Activated CD4-positive, alpha-beta T cell treated with anti-CD3 and anti-CD28 coated beads, Interleukin-2, Interleukin-6, amounts not matched to agents 100 ng/mL and 50 ng/mL, durations not matched to agents 16 hours and 8 hours (primary cell): Measurements from ENCODE around the gene LRTM2.

ENCODE experiments used
- DNase-seq: peaks from one replicate; pipeline ENCODE4 v3.0.0-alpha.2; 2020

Gene LRTM2

GRCh38 chr12:1830981-1831963 is 10.9 kb downstream of the LRTM2 start:
- no peak for DNase-seq

- no peak for DNase-seq
Observed at GRCh38 chr12:1832801-1833595, 12.6 kb downstream of the LRTM2 start.

GRCh38 chr12:1833596-1834028 is 13.2 kb downstream of the LRTM2 start:
- no peak for DNase-seq

GRCh38 chr12:1834186-1834925 is 14.0 kb downstream of the LRTM2 start:
- no peak for DNase-seq

- DNase-seq, result no peak
Observed at GRCh38 chr12:1835211-1836131, 15.1 kb downstream of the LRTM2 start.

- no peak for DNase-seq
Observed at GRCh38 chr12:1836241-1836803, 16.0 kb downstream of the LRTM2 start.

- DNase-seq, result no peak
Observed at GRCh38 chr12:1836854-1837421, 16.6 kb downstream of the LRTM2 start.

GRCh38 chr12:1837541-1838204 is 17.3 kb downstream of the LRTM2 start:
- DNase-seq, result no peak

- no peak for DNase-seq
Observed at GRCh38 chr12:1838205-1838993, 18.0 kb downstream of the LRTM2 start.

- no peak for DNase-seq
Observed at GRCh38 chr12:1838994-1839365, 18.6 kb downstream of the LRTM2 start.

- DNase-seq, result no peak
Observed at GRCh38 chr12:1839464-1839863, 19.1 kb downstream of the LRTM2 start.

- DNase-seq, result no peak
Observed at GRCh38 chr12:1839956-1840951, 19.9 kb downstream of the LRTM2 start.

GRCh38 chr12:1840981-1841425 is 20.6 kb downstream of the LRTM2 start:
- no peak for DNase-seq

GRCh38 chr12:1841586-1842182 is 21.3 kb downstream of the LRTM2 start:
- DNase-seq, result no peak

GRCh38 chr12:1842183-1842904 is 22.0 kb downstream of the LRTM2 start:
- DNase-seq, result no peak

GRCh38 chr12:1842905-1843640 is 22.7 kb downstream of the LRTM2 start:
- DNase-seq, result no peak

GRCh38 chr12:1843641-1844005 is 23.3 kb downstream of the LRTM2 start:
- no peak for DNase-seq
